Measurements from ENCODE around the gene INPP5K. TPM values are rescaled to one million over a fixed set of nuclear protein-coding genes. Genes with fewer than 3 reads are reported as not detected.

Gene INPP5K
- total RNA-seq, 3 donors from 2014 or later, result 43.7 to 49.9 (median 47.6) TPM

DNA sequence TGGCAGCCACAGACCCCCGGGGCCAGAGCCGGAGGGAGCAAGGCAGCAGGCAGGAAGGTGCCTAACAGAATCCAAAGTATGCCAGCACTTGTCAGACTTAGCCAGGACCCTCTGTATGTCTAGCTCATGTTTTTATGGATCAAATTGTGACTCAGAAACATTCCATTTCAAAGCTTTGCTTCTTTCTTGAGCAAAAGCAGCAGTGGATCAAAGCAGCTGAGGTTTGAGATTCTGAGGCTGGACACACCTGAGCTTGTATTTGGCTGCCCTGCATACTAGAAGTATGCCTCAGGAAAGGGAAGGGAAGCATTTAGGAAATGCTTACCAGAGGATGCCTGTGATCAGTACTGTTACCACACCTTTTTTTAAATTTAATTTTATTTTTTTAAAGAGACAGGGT is 18.2 kb downstream of the INPP5K start:
- H3K36me3 ChIP-seq (ENCODE audit: low read depth), result no peaks in the 10 kb centered on the region

DNA sequence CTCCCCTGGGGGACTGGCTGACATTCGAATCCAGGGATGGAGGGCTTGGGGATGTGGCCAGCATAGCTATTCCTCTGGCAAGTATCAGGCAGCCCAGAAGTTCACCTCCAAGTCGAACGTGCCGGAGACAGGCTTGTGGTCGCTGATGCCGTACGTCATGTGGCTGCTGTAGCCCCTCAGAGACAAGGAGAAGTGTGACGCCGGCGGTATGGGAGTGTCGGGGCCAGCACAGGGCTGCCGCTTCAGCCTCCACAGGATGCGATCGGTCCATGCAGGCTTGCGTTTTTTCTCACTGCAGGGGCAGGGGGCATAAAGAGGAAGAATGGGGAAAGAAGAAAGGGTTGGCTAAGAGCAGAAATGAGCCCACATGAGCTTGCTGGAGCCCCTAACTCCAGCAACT is 18.6 kb downstream of the INPP5K start:
- ATAC-seq, result no peak
- H3K36me3 ChIP-seq (ENCODE audit: low read depth), result no peaks in the 10 kb centered on the region
- intact Hi-C loops (cut with DNase I, micrococcal nuclease), result no loop called here
- TF ChIP-seq, protein P1, sequence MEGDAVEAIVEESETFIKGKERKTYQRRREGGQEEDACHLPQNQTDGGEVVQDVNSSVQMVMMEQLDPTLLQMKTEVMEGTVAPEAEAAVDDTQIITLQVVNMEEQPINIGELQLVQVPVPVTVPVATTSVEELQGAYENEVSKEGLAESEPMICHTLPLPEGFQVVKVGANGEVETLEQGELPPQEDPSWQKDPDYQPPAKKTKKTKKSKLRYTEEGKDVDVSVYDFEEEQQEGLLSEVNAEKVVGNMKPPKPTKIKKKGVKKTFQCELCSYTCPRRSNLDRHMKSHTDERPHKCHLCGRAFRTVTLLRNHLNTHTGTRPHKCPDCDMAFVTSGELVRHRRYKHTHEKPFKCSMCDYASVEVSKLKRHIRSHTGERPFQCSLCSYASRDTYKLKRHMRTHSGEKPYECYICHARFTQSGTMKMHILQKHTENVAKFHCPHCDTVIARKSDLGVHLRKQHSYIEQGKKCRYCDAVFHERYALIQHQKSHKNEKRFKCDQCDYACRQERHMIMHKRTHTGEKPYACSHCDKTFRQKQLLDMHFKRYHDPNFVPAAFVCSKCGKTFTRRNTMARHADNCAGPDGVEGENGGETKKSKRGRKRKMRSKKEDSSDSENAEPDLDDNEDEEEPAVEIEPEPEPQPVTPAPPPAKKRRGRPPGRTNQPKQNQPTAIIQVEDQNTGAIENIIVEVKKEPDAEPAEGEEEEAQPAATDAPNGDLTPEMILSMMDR (IDR thresholded peaks at IDR 0.05), result no peak
- DNase-seq, result no peak
- no peak overlapping the region for H3K4me3 ChIP-seq
- H3K4me1 ChIP-seq (ENCODE audit: low read depth), result peaks cover 8% of the 10 kb centered on the region
- no peaks in the 10 kb centered on the region for H3K9me3 ChIP-seq

More for the DNA sequence above, 18.2 kb downstream of the INPP5K start:
- TF ChIP-seq, protein P1 (IDR thresholded peaks at IDR 0.05), result no peak
- H3K9me3 ChIP-seq, result no peaks in the 10 kb centered on the region
- intact Hi-C loops (cut with DNase I, micrococcal nuclease), result no loop called here
- no peak overlapping the region for H3K4me3 ChIP-seq
- DNase-seq (no peak), ATAC-seq (no peak)
- peaks cover 4% of the 10 kb centered on the region for H3K4me1 ChIP-seq (ENCODE audit: low read depth)

DNA sequence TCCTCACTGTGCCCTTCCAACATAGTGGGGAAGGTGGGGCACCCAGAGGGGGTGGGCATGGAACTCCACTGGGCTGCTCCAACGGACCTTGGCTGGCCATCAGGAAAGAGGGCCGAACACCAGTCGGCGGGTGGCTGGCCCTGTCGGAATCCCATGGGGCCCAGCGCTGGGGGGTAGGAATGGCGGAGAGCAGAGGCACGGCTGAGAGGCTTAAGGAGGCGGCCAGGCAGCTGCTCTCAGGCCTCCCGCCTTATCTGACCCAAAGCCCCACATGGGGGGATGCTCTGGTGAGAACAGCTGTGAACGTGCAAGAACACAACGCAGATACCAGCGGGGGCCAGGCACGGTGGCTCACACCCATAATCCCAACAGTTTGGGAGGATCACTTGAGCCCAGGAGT is 19.5 kb downstream of the INPP5K start:
- ATAC-seq, result no peak
- no peaks in the 10 kb centered on the region for H3K36me3 ChIP-seq (ENCODE audit: low read depth)
- H3K9me3 ChIP-seq, result no peaks in the 10 kb centered on the region
- intact Hi-C loops (cut with DNase I, micrococcal nuclease), result no loop called here
- peaks cover 16% of the 10 kb centered on the region for H3K4me1 ChIP-seq (ENCODE audit: low read depth)
- no peak for DNase-seq
- TF ChIP-seq, protein P1 (IDR thresholded peaks at IDR 0.05), result no peak
- no peak overlapping the region for H3K4me3 ChIP-seq

DNA sequence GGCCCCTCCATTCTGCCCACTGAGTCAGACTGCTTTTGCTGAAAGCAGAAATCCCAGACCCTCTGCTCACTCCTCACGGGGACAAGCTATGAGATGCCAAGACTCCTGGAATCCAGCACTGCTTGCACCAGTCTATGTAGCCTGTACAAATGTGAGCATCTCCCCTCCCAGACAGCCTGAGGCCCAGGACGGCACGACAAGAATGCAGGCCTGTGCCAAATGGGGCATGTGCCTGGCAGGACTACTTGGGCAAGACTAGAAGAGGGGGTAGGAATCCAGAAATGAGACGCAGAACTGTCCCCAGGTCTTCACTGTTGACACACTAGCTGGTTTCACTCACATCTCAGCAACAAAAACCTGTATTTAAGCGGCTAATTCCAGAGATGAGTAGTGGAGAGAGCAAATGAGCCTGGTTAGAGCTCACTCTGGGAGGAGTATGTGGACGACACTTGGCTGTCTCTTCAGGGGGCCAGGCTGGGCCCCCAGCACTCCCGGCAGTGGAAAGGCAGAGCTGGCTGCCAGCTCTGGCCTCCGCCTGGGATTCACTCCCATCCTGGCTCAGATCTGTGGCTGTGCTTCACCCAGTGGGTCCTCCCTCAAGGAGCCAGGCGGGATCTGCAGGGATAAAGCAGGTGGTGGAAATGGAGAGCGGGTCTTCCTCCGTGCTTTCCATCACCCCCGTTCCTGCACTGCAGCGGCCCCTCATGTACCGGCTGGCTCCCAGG is 21.0 kb downstream of the INPP5K start:
- Histone ChIP-seq H3K9me3 (no peaks in the 10 kb centered on the region), H3K4me3 (no peak overlapping the region), H3K4me1 (ENCODE audit: low read depth) (peaks cover 19% of the 10 kb centered on the region), H3K36me3 (ENCODE audit: low read depth) (no peaks in the 10 kb centered on the region)
- intact Hi-C loops (cut with DNase I, micrococcal nuclease), result no loop called here
- DNase-seq (no peak), ATAC-seq (no peak)
- TF ChIP-seq, protein P1 (IDR thresholded peaks at IDR 0.05), result no peak

DNA sequence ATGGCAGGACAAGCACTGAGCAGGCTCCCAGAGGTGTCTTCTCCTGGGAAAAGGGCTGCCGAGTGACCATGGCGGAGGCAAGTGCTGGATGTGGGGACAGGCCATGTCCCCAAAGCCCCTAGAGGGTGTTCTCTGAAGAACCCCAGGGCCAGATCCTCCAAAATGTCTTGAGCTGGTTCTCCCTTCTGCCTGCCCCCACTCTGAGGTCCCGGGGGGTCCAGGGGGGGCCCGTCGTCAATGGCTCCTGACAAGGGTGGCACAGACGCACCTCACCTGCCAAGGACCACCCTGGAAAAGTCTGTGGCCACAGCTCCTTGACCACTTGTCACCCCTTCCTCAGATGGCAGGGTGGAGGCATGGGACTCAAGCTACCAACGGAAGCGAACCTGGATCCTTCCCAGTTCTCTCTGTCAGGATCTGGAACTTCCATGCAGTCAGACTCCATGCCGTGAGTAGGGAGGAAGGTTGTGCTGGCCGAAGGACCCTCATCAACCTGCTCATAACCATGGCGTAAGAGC is 21.6 kb downstream of the INPP5K start:
- Histone ChIP-seq H3K4me3 (no peak overlapping the region), H3K4me1 (ENCODE audit: low read depth) (peaks cover 24% of the 10 kb centered on the region), H3K36me3 (ENCODE audit: low read depth) (no peaks in the 10 kb centered on the region), H3K9me3 (no peaks in the 10 kb centered on the region)
- intact Hi-C loops (cut with DNase I, micrococcal nuclease), result no loop called here
- TF ChIP-seq, protein P1 (IDR thresholded peaks at IDR 0.05), result no peak
- ATAC-seq, result no peak
- DNase-seq, result no peak
